ENCODE measurements around the gene NCOA3. TPM values are rescaled to one million over a fixed set of nuclear protein-coding genes. Genes with fewer than 3 reads are reported as not detected.

NCOA3 gene
- total and polyA plus RNA-seq, 10 of the 15 experiments (the other 5 are each of a cell fraction or from before 2014, with no cell fraction given) = 16.9 to 96.2 (median 73.6) TPM

DNA sequence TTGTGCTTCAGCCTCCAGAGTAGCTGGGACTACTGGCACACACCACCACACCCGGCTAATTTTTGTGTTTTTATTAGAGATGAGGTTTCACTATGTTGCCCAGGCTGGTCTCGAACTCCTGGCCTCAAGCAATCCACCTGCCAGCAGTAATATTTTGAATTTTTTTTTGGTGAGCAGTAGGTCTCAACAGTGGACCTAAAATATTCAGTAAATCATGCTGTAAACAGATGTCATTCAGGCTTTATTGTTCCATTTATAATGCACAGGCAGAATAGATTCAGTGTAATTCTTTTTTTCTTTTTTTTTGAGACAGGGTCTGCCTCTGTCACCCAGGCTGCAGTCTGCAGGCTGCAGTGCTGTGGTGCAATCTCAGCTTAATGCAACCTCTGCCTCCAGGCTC is 69.7 kb downstream of the NCOA3 start:
- ChIA-PET SMC1A (ENCODE audit: uncharacterized antibody, unreplicated experiment) (interaction anchor here (0.5 to 1.7 kb wide), 3 partner anchors 10 to 49 kb away, joined by 3 to 5 read pairs (median 3); no protein-coding TSS in a partner anchor), POLR2A (no interaction called here), RAD21 (ENCODE audit: unreplicated experiment) (no interaction called here), CTCF (interaction anchor here (1.0 kb wide), 1 partner anchor 187 kb away, joined by 8 read pairs; no protein-coding TSS in a partner anchor)
- ATAC-seq (no peak), FAIRE-seq (no peak), DNase-seq (ENCODE audit: low read depth, low spot score) (no peak)
- H3K36me3 ChIP-seq (ENCODE audit: control insufficient read depth in 2 of 2, insufficient read depth in 2 of 2, low read length in 1 of 2) = peaks cover 5 to 16% of the 10 kb centered on the region in 2 experiments; a peak in 3 of 4 replicates
- H3K27ac ChIP-seq (ENCODE audit: control insufficient read depth, insufficient read depth) = no peak overlapping the region
- H3K4me2 ChIP-seq (ENCODE audit: control insufficient read depth, insufficient read depth) = no peak overlapping the region
- intact Hi-C loops (cut with micrococcal nuclease; ENCODE audit: unreplicated experiment) = no loop called here
- peaks cover 8% of the 10 kb centered on the region; the same call in 2 of the 3 replicates for H3K9me3 ChIP-seq (replicated peaks; ENCODE audit: control insufficient read depth, insufficient read depth, low read length)
- H3K4me1 ChIP-seq (ENCODE audit: control insufficient read depth, insufficient read depth, low read length) = peaks cover 27% of the 10 kb centered on the region
- H3K4me3 ChIP-seq = no peak overlapping the region
- H4K20me1 ChIP-seq (ENCODE audit: control insufficient read depth, insufficient read depth) = no peaks in the 10 kb centered on the region
- 28% methylated on average over 2 of the region's 2 CpGs for WGBS (ENCODE audit: insufficient coverage, insufficient replicate concordance, low lambda C conversion rate, missing lambda C conversion rate)
- no peak overlapping the region for H3K9ac ChIP-seq (ENCODE audit: control insufficient read depth, insufficient read depth, low read length)
- no TSS peak for BruUV-seq (replicated peaks)
- no peak overlapping the region for H2AFZ ChIP-seq (ENCODE audit: control insufficient read depth, low read depth, low read length)
- in situ Hi-C loops (cut with MboI) = no loop called here
- no peaks in the 10 kb centered on the region for H3K27me3 ChIP-seq (replicated peaks in 1 of 2; ENCODE audit: control insufficient read depth in 2 of 2, insufficient read depth in 2 of 2, low read length in 1 of 2)
- peaks cover 93% of the 10 kb centered on the region for H3K79me2 ChIP-seq (ENCODE audit: control insufficient read depth, insufficient read depth, low read length)
- no peak for TF ChIP-seq TAF1 (IDR thresholded peaks at IDR 0.05; ENCODE audit: borderline replicate concordance, low read depth, low read length)
- no peak for TF ChIP-seq LARP7 (IDR thresholded peaks at IDR 0.05)
- TF ChIP-seq SP1 (IDR thresholded peaks at IDR 0.05; ENCODE audit: low read depth, low read length) = no peak
- TF ChIP-seq ZNF622 (IDR thresholded peaks at IDR 0.05) = no peak
- TF ChIP-seq, protein P1, sequence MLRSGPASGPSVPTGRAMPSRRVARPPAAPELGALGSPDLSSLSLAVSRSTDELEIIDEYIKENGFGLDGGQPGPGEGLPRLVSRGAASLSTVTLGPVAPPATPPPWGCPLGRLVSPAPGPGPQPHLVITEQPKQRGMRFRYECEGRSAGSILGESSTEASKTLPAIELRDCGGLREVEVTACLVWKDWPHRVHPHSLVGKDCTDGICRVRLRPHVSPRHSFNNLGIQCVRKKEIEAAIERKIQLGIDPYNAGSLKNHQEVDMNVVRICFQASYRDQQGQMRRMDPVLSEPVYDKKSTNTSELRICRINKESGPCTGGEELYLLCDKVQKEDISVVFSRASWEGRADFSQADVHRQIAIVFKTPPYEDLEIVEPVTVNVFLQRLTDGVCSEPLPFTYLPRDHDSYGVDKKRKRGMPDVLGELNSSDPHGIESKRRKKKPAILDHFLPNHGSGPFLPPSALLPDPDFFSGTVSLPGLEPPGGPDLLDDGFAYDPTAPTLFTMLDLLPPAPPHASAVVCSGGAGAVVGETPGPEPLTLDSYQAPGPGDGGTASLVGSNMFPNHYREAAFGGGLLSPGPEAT (IDR thresholded peaks at IDR 0.05; ENCODE audit: low read depth) = no peak
- TF ChIP-seq, protein P2, sequence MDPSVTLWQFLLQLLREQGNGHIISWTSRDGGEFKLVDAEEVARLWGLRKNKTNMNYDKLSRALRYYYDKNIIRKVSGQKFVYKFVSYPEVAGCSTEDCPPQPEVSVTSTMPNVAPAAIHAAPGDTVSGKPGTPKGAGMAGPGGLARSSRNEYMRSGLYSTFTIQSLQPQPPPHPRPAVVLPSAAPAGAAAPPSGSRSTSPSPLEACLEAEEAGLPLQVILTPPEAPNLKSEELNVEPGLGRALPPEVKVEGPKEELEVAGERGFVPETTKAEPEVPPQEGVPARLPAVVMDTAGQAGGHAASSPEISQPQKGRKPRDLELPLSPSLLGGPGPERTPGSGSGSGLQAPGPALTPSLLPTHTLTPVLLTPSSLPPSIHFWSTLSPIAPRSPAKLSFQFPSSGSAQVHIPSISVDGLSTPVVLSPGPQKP (IDR thresholded peaks at IDR 0.05; ENCODE audit: low read depth, low read length) = no peak
- no peak for TF ChIP-seq YBX1 (IDR thresholded peaks at IDR 0.05)
- TF ChIP-seq, protein P3, sequence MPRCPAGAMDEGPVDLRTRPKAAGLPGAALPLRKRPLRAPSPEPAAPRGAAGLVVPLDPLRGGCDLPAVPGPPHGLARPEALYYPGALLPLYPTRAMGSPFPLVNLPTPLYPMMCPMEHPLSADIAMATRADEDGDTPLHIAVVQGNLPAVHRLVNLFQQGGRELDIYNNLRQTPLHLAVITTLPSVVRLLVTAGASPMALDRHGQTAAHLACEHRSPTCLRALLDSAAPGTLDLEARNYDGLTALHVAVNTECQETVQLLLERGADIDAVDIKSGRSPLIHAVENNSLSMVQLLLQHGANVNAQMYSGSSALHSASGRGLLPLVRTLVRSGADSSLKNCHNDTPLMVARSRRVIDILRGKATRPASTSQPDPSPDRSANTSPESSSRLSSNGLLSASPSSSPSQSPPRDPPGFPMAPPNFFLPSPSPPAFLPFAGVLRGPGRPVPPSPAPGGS (IDR thresholded peaks at IDR 0.05; ENCODE audit: borderline replicate concordance, insufficient read depth, low read depth, low read length, poor library complexity, severe bottlenecking) = no peak
- TF ChIP-seq BHLHE40 (IDR thresholded peaks at IDR 0.05; ENCODE audit: borderline replicate concordance in 1 of 2, low read depth in 2 of 2, low read length in 1 of 2) = no peak
- TF ChIP-seq SMARCA5 (IDR thresholded peaks at IDR 0.05) = no peak
- TF ChIP-seq CBX5 (IDR thresholded peaks at IDR 0.05; ENCODE audit: low read depth) = peak; percentile 41; the same call in 1 of the 2 replicates
- no peak for TF ChIP-seq RUNX3 (IDR thresholded peaks at IDR 0.05; ENCODE audit: low read length)
- no peak for TF ChIP-seq RAD21 (IDR thresholded peaks at IDR 0.05; ENCODE audit: insufficient read depth, low read depth, low read length)
- TF ChIP-seq, protein P4, sequence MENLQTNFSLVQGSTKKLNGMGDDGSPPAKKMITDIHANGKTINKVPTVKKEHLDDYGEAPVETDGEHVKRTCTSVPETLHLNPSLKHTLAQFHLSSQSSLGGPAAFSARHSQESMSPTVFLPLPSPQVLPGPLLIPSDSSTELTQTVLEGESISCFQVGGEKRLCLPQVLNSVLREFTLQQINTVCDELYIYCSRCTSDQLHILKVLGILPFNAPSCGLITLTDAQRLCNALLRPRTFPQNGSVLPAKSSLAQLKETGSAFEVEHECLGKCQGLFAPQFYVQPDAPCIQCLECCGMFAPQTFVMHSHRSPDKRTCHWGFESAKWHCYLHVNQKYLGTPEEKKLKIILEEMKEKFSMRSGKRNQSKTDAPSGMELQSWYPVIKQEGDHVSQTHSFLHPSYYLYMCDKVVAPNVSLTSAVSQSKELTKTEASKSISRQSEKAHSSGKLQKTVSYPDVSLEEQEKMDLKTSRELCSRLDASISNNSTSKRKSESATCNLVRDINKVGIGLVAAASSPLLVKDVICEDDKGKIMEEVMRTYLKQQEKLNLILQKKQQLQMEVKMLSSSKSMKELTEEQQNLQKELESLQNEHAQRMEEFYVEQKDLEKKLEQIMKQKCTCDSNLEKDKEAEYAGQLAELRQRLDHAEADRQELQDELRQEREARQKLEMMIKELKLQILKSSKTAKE (IDR thresholded peaks at IDR 0.05; ENCODE audit: low read depth, poor library complexity, severe bottlenecking) = no peak
- TF ChIP-seq, protein P5, sequence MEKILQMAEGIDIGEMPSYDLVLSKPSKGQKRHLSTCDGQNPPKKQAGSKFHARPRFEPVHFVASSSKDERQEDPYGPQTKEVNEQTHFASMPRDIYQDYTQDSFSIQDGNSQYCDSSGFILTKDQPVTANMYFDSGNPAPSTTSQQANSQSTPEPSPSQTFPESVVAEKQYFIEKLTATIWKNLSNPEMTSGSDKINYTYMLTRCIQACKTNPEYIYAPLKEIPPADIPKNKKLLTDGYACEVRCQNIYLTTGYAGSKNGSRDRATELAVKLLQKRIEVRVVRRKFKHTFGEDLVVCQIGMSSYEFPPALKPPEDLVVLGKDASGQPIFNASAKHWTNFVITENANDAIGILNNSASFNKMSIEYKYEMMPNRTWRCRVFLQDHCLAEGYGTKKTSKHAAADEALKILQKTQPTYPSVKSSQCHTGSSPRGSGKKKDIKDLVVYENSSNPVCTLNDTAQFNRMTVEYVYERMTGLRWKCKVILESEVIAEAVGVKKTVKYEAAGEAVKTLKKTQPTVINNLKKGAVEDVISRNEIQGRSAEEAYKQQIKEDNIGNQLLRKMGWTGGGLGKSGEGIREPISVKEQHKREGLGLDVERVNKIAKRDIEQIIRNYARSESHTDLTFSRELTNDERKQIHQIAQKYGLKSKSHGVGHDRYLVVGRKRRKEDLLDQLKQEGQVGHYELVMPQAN (conservative IDR thresholded peaks at IDR 0.05) = 0 out of 2 replicates have a peak, but pooled peaks have one; percentile 9
- no peak for TF ChIP-seq NFYB (IDR thresholded peaks at IDR 0.05; ENCODE audit: insufficient read depth, low read depth, low read length)
- TF ChIP-seq ESRRA (IDR thresholded peaks at IDR 0.05; ENCODE audit: low read length) = no peak

Measured in GM12878 (cell line).